ENCODE results near the gene TUBB1. TPM values are rescaled to one million over a fixed set of nuclear protein-coding genes. Genes with fewer than 3 reads are reported as not detected.

TUBB1 gene
- total RNA-seq, 1 donor from 2014 or later: not detected

DNA sequence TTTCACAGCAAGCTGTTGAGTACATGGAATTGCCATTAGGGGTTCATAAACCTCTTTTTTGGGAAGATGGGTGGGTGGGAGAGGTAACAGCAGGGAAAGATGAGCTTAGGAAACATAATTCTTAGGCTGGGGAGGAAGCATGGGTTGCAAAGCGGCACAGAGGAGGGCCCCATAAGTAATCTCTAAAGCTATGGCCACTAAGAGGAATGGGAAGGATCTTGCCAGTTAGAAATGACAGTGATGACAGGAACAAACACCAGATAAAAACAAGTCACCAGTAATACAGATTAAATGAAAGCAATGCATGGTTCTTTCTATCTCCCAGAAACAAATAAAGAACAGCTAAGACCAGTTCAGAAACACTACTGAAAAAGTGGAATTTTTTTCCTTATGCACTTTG is 54.4 kb downstream of the TUBB1 start:
- Histone ChIP-seq H3K36me3 (ENCODE audit: control insufficient read depth, insufficient read depth, low read length) (no peaks in the 10 kb centered on the region), H3K4me3 (ENCODE audit: low read depth, low read length) (no peak overlapping the region), H3K27me3 (ENCODE audit: control insufficient read depth, insufficient read depth, low read length) (no peaks in the 10 kb centered on the region)
- no peak for TF ChIP-seq CTCF (IDR thresholded peaks at IDR 0.05; ENCODE audit: insufficient read depth, low read length, poor library complexity, severe bottlenecking)
- DNase-seq (ENCODE audit: low read depth): no peak

DNA sequence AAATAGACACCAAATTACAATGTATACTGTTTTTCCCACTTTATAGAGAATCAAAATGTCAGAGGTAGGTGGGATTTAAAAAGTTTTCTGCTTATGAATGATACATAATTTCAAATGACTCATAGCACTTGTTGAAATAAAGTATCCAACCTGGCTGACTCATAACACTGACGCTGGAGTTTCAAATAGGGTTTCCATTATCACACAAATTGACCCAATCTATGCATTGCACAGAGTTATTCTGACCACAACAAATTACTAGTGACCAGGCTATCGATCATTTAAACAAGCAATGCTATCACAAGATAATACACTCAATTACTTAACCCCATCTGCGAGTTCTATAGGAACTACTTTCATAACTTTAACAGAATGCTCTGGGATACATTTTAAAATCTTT is 55.2 kb downstream of the TUBB1 start:
- no peaks in the 10 kb centered on the region for H3K27me3 ChIP-seq (ENCODE audit: control insufficient read depth, insufficient read depth, low read length)
- DNase-seq (ENCODE audit: low read depth): no peak
- no peak for TF ChIP-seq CTCF (IDR thresholded peaks at IDR 0.05; ENCODE audit: insufficient read depth, low read length, poor library complexity, severe bottlenecking)
- H3K4me3 ChIP-seq (ENCODE audit: low read depth, low read length): no peak overlapping the region
- no peaks in the 10 kb centered on the region for H3K36me3 ChIP-seq (ENCODE audit: control insufficient read depth, insufficient read depth, low read length)

DNA sequence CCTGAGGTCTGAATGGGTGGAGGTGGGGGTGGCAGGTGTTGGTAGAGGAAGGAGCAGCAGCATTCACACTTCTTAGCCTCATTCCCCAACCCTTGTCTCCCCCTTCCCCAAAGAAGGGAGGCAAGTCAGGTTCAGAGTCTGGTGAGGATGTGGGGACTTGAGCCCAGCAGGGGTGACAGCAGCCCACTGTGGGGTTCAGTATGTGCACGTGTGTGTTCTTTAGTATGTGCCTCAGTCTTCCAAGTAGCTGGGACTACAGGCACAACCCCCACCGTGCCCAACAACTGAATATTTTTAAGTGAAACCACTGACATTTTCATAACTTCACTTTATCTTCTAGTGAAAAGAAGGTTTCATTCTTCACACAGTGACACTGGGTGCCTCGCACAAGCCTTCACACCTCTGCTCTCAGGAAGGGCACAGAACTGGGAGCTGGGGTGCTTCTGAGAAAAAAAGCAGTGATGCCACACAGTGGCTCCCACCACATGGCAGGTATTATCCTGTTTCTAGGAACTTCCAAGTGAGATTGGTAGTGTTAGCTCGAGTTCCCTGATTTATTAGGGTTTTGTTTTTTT is 56.8 kb downstream of the TUBB1 start:
- TF ChIP-seq CTCF (IDR thresholded peaks at IDR 0.05; ENCODE audit: insufficient read depth, low read length, poor library complexity, severe bottlenecking): no peak
- no peak for DNase-seq (ENCODE audit: low read depth)
- Histone ChIP-seq H3K36me3 (ENCODE audit: control insufficient read depth, insufficient read depth, low read length) (no peaks in the 10 kb centered on the region), H3K27me3 (ENCODE audit: control insufficient read depth, insufficient read depth, low read length) (no peaks in the 10 kb centered on the region), H3K4me3 (ENCODE audit: low read depth, low read length) (no peak overlapping the region)

Other genes starting within 250 kb of the TUBB1 start
- 0.07 and 1.3 TPM in 2 replicates for gene GNAS-AS1, start 168.5 kb upstream of the TUBB1 start, total RNA-seq
- gene GNAS, start 166.7 kb upstream of the TUBB1 start, total RNA-seq: 851 and 877 TPM in 2 replicates
- 43.7 and 49.2 TPM in 2 replicates for gene NELFCD, start 38.2 kb upstream of the TUBB1 start, total RNA-seq
- gene CTSZ, start 12.2 kb upstream of the TUBB1 start, total RNA-seq: 109 and 121 TPM in 2 replicates
- 26.9 and 33.8 TPM in 2 replicates for gene ATP5F1E, start 12.9 kb downstream of the TUBB1 start, total RNA-seq
- gene PRELID3B, start 23.4 kb downstream of the TUBB1 start, total RNA-seq: 61.5 and 79.3 TPM in 2 replicates
- gene ZNF831, start 144.4 kb downstream of the TUBB1 start, total RNA-seq: not detected in 2 replicates

Data from kidney epithelial cell (primary cell).